ENCODE results near the gene ASGR1. TPM values are rescaled to one million over a fixed set of nuclear protein-coding genes. Genes with fewer than 3 reads are reported as not detected.
A peak's percentile ranks its signal among the peaks of the same experiment; 100 is the strongest.

ASGR1 gene
- total RNA-seq, 2 donors from 2014 or later = 1.9 to 5.4 TPM

GRCh38 chr17:7215136-7215638 is 36.0 kb upstream of the ASGR1 start:
- H3K27ac ChIP-seq = peak overlapping the region; percentile 61 to 70
- H3K36me3 ChIP-seq = no peaks in the 10 kb centered on the region
- no peak for DNase-seq (ENCODE audit: low spot score)
- peak overlapping the region; percentile 84 for H3K4me3 ChIP-seq
- peaks cover 29 to 45% of the 10 kb centered on the region in 2 donors for H3K4me1 ChIP-seq (ENCODE audit: control insufficient read depth in 1 of 2, low read depth in 2 of 2)
- no peaks in the 10 kb centered on the region for H3K9me3 ChIP-seq
- H3K27me3 ChIP-seq (replicated peaks; ENCODE audit: insufficient read depth) = no peaks in the 10 kb centered on the region
- no peak for ATAC-seq (ENCODE audit: insufficient number of reproducible peaks, low FRiP score, low read depth)
- no peak for TF ChIP-seq CTCF (IDR thresholded peaks at IDR 0.05)

GRCh38 chr17:7214300-7215135 is 35.3 kb upstream of the ASGR1 start:
- TF ChIP-seq CTCF (IDR thresholded peaks at IDR 0.05) = peak; percentile 40
- Histone ChIP-seq H3K4me1 (ENCODE audit: control insufficient read depth in 1 of 2, low read depth in 2 of 2) (peaks cover 29 to 44% of the 10 kb centered on the region in 2 donors), H3K36me3 (no peaks in the 10 kb centered on the region), H3K4me3 (peak overlapping the region; percentile 84), H3K27ac (peak overlapping the region; percentile 56 to 61), H3K9me3 (no peaks in the 10 kb centered on the region), H3K27me3 (replicated peaks; ENCODE audit: insufficient read depth) (no peaks in the 10 kb centered on the region)
- DNase-seq (ENCODE audit: low spot score) = peak; percentile 98
- ATAC-seq (ENCODE audit: insufficient number of reproducible peaks, low FRiP score, low read depth) = peak; percentile 57

GRCh38 chr17:7213895-7214299 is 34.7 kb upstream of the ASGR1 start:
- peak overlapping the region; percentile 84 for H3K4me3 ChIP-seq
- peak; percentile 33 for ATAC-seq (ENCODE audit: insufficient number of reproducible peaks, low FRiP score, low read depth)
- no peaks in the 10 kb centered on the region for H3K27me3 ChIP-seq (replicated peaks; ENCODE audit: insufficient read depth)
- no peak for TF ChIP-seq CTCF (IDR thresholded peaks at IDR 0.05)
- peak overlapping the region in 1 of 2 donors; percentile 61 for H3K27ac ChIP-seq
- peak; percentile 56 for DNase-seq (ENCODE audit: low spot score)
- H3K36me3 ChIP-seq = no peaks in the 10 kb centered on the region
- H3K4me1 ChIP-seq (ENCODE audit: control insufficient read depth in 1 of 2, low read depth in 2 of 2) = peaks cover 29 to 38% of the 10 kb centered on the region in 2 donors
- H3K9me3 ChIP-seq = no peaks in the 10 kb centered on the region

GRCh38 chr17:7211491-7212273 is 32.5 kb upstream of the ASGR1 start:
- no peaks in the 10 kb centered on the region for H3K9me3 ChIP-seq
- TF ChIP-seq CTCF (IDR thresholded peaks at IDR 0.05) = no peak
- H3K4me3 ChIP-seq = no peak overlapping the region
- H3K4me1 ChIP-seq (ENCODE audit: control insufficient read depth in 1 of 2, low read depth in 2 of 2) = peaks cover 16 to 21% of the 10 kb centered on the region in 2 donors
- no peak for ATAC-seq (ENCODE audit: insufficient number of reproducible peaks, low FRiP score, low read depth)
- no peaks in the 10 kb centered on the region for H3K27me3 ChIP-seq (replicated peaks; ENCODE audit: insufficient read depth)
- H3K36me3 ChIP-seq = no peaks in the 10 kb centered on the region
- H3K27ac ChIP-seq = no peak overlapping the region
- no peak for DNase-seq (ENCODE audit: low spot score)

Data from thoracic aorta (tissue), 2 donors.